Endothelial cell of umbilical vein (primary cell): ENCODE data around the gene SLC25A21. TPM values are rescaled to one million over a fixed set of nuclear protein-coding genes. Genes with fewer than 3 reads are reported as not detected.

Experiments used
- BruUV-seq: library from RNA; stranded (reverse); fragments of 400-500 nt; replicated peaks from 2 replicates; lab custom pipeline; 2021; lab: Mats Ljungman, UMichigan
- CTCF ChIA-PET: fragments of 300-600, 350-600 bp; sonication (Branson Sonifier 250); formaldehyde crosslinking; loops from one replicate; lab custom pipeline; 2021; ENCODE audit warnings: antibody characterized with exemption, inconsistent platforms; lab: Charles Lee
- POLR2A ChIA-PET: fragments of 300-600, 350-600 bp; sonication (Branson Sonifier 250); formaldehyde crosslinking; loops from one replicate; lab custom pipeline; 2021; ENCODE audit warnings: antibody characterized with exemption, inconsistent platforms; lab: Charles Lee
- DNase-seq: peaks from one replicate; pipeline ENCODE4 v3.0.0-alpha.2; 2011; ENCODE audit warnings: low read depth, low spot score
- FAIRE-seq: peaks from 2 replicates; lab custom pipeline; 2011; peaks lifted over from hg19 to GRCh38; lab: Jason Lieb, UNC
- H2AFZ ChIP-seq: 2 replicates; pipeline ENCODE4 v1.6.0; 2012; ENCODE audit warnings: low read depth, low read length, control low read depth, inconsistent platforms
- H3K27ac ChIP-seq: 2 replicates; pipeline ENCODE4 v1.5.1; 2011; ENCODE audit warnings: low read depth, mild to moderate bottlenecking, control low read depth, low read length, moderate library complexity; ENCODE audit not compliant: insufficient read depth
- H3K27me3 ChIP-seq, 2 experiments: 2 replicates each; pipeline versions ENCODE4 v1.6.0 to v1.6.1; 2011; ENCODE audit warnings: low read length in 2 of 2, mixed read lengths in 1 of 2; ENCODE audit not compliant: control insufficient read depth in 2 of 2, insufficient read depth in 2 of 2
- H3K36me3 ChIP-seq, 2 experiments: 2 replicates in 1 of 2; 3 replicates in 1 of 2; pipeline ENCODE4 v1.5.1; 2011; ENCODE audit warnings: low read length in 2 of 2, mild to moderate bottlenecking in 1 of 2, moderate library complexity in 1 of 2; ENCODE audit not compliant: control insufficient read depth in 2 of 2, insufficient read depth in 2 of 2; ENCODE audit errors: extremely low read depth in 1 of 2
- H3K4me1 ChIP-seq: 3 replicates; pipeline ENCODE4 v1.5.1; 2011; ENCODE audit warnings: mild to moderate bottlenecking, low read length; ENCODE audit not compliant: control insufficient read depth, insufficient read depth; ENCODE audit errors: extremely low read depth
- H3K4me2 ChIP-seq: 2 replicates; pipeline ENCODE4 v1.6.1; 2011; ENCODE audit warnings: low read length, control low read depth, mixed read lengths; ENCODE audit not compliant: insufficient read depth
- H3K4me3 ChIP-seq, 3 experiments: fragments of 200-600 bp in 1 of 3; sonication (generic), shearing (Covaris generic) in 1 of 3; replicated peaks in 1 of 3; 2 replicates each; pipeline ENCODE4 v1.5.1; 2011 to 2016; ENCODE audit warnings: control low read depth in 3 of 3, low read length in 3 of 3, mild to moderate bottlenecking in 2 of 3, inconsistent platforms in 1 of 3, low read depth in 1 of 3, moderate library complexity in 1 of 3; ENCODE audit not compliant: insufficient read depth in 1 of 3
- H3K79me2 ChIP-seq: 2 replicates; pipeline ENCODE4 v1.6.0; 2012; ENCODE audit warnings: low read length, inconsistent platforms; ENCODE audit not compliant: control insufficient read depth, insufficient read depth
- H3K9ac ChIP-seq: replicated peaks from 2 replicates; pipeline ENCODE3; 2011; ENCODE audit warnings: low read length, control low read depth; ENCODE audit not compliant: insufficient read depth; ENCODE audit errors: extremely low read depth
- H3K9me1 ChIP-seq: replicated peaks from 3 replicates; pipeline ENCODE4 v1.6.0; 2011; ENCODE audit warnings: mild to moderate bottlenecking, low read length; ENCODE audit not compliant: control insufficient read depth, insufficient read depth; ENCODE audit errors: extremely low read depth
- H3K9me3 ChIP-seq: replicated peaks from 2 replicates; pipeline ENCODE4 v1.5.1; 2012; ENCODE audit warnings: low read length, inconsistent platforms; ENCODE audit not compliant: control insufficient read depth, insufficient read depth
- H4K20me1 ChIP-seq: replicated peaks from 2 replicates; pipeline ENCODE3; 2011; ENCODE audit warnings: mild to moderate bottlenecking, low read length; ENCODE audit not compliant: control insufficient read depth, insufficient read depth; ENCODE audit errors: extremely low read depth
- EZH2 ChIP-seq: IDR thresholded peaks from 2 replicates; pipeline ENCODE4 v1.6.1; 2012; ENCODE audit warnings: borderline replicate concordance, low read depth, mild to moderate bottlenecking, moderate library complexity, low read length, inconsistent platforms; ENCODE audit not compliant: severe bottlenecking
- FOS ChIP-seq: IDR thresholded peaks from 2 replicates; pipeline ENCODE4 v1.6.1; 2011; ENCODE audit warnings: mild to moderate bottlenecking, low read length, moderate library complexity, borderline replicate concordance; ENCODE audit not compliant: insufficient read depth
- GATA2 ChIP-seq: IDR thresholded peaks from 2 replicates; pipeline ENCODE4 v1.7.0; 2011; ENCODE audit warnings: low read depth, mild to moderate bottlenecking, moderate library complexity, mixed read lengths, low read length; ENCODE audit not compliant: insufficient read length, insufficient read depth
- JUN ChIP-seq: IDR thresholded peaks from 2 replicates; pipeline ENCODE4 v1.6.1; 2011; ENCODE audit warnings: borderline replicate concordance, low read depth; ENCODE audit not compliant: insufficient read length, insufficient read depth
- MYC ChIP-seq: IDR thresholded peaks from one replicate; pipeline ENCODE4 v1.6.1; 2011; ENCODE audit warnings: mild to moderate bottlenecking, low read depth, low read length
- POLR2A ChIP-seq: IDR thresholded peaks from 2 replicates; pipeline ENCODE4 v1.6.1; 2012; ENCODE audit warnings: low read depth, mild to moderate bottlenecking, control low read depth, low read length
- POLR2AphosphoS5 ChIP-seq: IDR thresholded peaks from 2 replicates; pipeline ENCODE4 v1.6.1; 2012; ENCODE audit warnings: low read depth, mild to moderate bottlenecking, control low read depth, low read length, moderate library complexity; ENCODE audit not compliant: insufficient read depth
- dilution Hi-C: fragments of 300-500 bp; cut with MboI; formaldehyde crosslinking; loops from one replicate; pipeline ENCODE4 v1.15.0; 2019; ENCODE audit warnings: low sequenced_read_pairs; ENCODE audit not compliant: extremely low pct_ligation_motif_present
- intact Hi-C: fragments of 100-400 bp; cut with micrococcal nuclease; formaldehyde crosslinking; loops from one replicate; pipeline ENCODE4 v1.10.0; 2022
- polyA plus RNA-seq, 4 experiments: library from polyadenylated mRNA; depleted of rRNA in 3 of 4; stranded (reverse) in 3 of 4; unstranded in 1 of 4; fragments of >200 nt; gene quantifications; 2 replicates each; pipeline versions ENCODE4 v1.2.1 to v1.2.3, GENCODE V29; 2011 to 2012; ENCODE audit warnings: missing spikeins in 1 of 4
- total RNA-seq: library from RNA; stranded (reverse); gene quantifications from 2 replicates; pipeline ENCODE4 v1.2.3, GENCODE V29; 2021
- TF ChIP-seq, protein P1 (sequence below), 2 donors: IDR thresholded peaks; 1 replicate in 1 of 2; 2 replicates in 1 of 2; pipeline ENCODE4 v1.5.1; 2011; ENCODE audit warnings: low read length in 2 of 2, mild to moderate bottlenecking in 2 of 2, moderate library complexity in 2 of 2, control low read depth in 1 of 2, inconsistent platforms in 1 of 2, low read depth in 1 of 2; ENCODE audit not compliant: insufficient read depth in 1 of 2; ENCODE audit errors: extremely low read depth in 1 of 2
- TF ChIP-seq, protein P2 (sequence below): IDR thresholded peaks from 2 replicates; pipeline ENCODE4 v1.6.1; 2011; ENCODE audit not compliant: insufficient read depth, insufficient read length

Gene SLC25A21
- total and polyA plus RNA-seq, 2 donors (not counting 3 experiments of a cell fraction or from before 2014, with no cell fraction given) = 0.98 to 1.4 TPM

- no peaks in the 10 kb centered on the region for H3K36me3 ChIP-seq
- ChIA-PET CTCF (interaction anchor here (1.1 kb wide), 2 partner anchors 22 to 148 kb away, joined by 3 read pairs; no protein-coding TSS in a partner anchor), POLR2A (no interaction called here)
- no peak overlapping the region for H3K27ac ChIP-seq
- TF ChIP-seq FOS (no peak), MYC (no peak), EZH2 (no peak), JUN (no peak), POLR2A (no peak), POLR2AphosphoS5 (no peak), GATA2 (no peak)
- TF ChIP-seq, protein P1, sequence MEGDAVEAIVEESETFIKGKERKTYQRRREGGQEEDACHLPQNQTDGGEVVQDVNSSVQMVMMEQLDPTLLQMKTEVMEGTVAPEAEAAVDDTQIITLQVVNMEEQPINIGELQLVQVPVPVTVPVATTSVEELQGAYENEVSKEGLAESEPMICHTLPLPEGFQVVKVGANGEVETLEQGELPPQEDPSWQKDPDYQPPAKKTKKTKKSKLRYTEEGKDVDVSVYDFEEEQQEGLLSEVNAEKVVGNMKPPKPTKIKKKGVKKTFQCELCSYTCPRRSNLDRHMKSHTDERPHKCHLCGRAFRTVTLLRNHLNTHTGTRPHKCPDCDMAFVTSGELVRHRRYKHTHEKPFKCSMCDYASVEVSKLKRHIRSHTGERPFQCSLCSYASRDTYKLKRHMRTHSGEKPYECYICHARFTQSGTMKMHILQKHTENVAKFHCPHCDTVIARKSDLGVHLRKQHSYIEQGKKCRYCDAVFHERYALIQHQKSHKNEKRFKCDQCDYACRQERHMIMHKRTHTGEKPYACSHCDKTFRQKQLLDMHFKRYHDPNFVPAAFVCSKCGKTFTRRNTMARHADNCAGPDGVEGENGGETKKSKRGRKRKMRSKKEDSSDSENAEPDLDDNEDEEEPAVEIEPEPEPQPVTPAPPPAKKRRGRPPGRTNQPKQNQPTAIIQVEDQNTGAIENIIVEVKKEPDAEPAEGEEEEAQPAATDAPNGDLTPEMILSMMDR (IDR thresholded peaks at IDR 0.05; ENCODE audit: extremely low read depth in 1 of 2, insufficient read depth in 1 of 2, low read depth in 1 of 2, low read length in 2 of 2) = no peak
- TF ChIP-seq, protein P2, sequence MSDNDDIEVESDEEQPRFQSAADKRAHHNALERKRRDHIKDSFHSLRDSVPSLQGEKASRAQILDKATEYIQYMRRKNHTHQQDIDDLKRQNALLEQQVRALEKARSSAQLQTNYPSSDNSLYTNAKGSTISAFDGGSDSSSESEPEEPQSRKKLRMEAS = no peak
- no peaks in the 10 kb centered on the region for H4K20me1 ChIP-seq
- no peaks in the 10 kb centered on the region for H3K4me1 ChIP-seq
- dilution Hi-C loops (no loop called here), intact Hi-C loops (no loop called here)
- no peak overlapping the region for H2AFZ ChIP-seq
- no TSS peak for BruUV-seq
- H3K4me3 ChIP-seq = no peak overlapping the region
- H3K9ac ChIP-seq = no peak overlapping the region
- FAIRE-seq = no peak
- H3K27me3 ChIP-seq = no peaks in the 10 kb centered on the region
- DNase-seq = no peak
- H3K9me1 ChIP-seq = no peaks in the 10 kb centered on the region
- H3K9me3 ChIP-seq = no peaks in the 10 kb centered on the region
- H3K4me2 ChIP-seq = no peak overlapping the region
- no peaks in the 10 kb centered on the region for H3K79me2 ChIP-seq
Measured at GRCh38 chr14:37090026-37090425, 82.4 kb downstream of the SLC25A21 start.
